A549 (cell line): ENCODE measurements around the gene TPM2. TPM values are rescaled to one million over a fixed set of nuclear protein-coding genes. Genes with fewer than 3 reads are reported as not detected.

Experiments used
- ATAC-seq, 2 experiments: fragments of 200-7000 bp in 1 of 2; fragments of >200 bp in 1 of 2; cut with Nextera tagmentation in 1 of 2; cut with Tn5 transposase in 1 of 2; 3 replicates each; pipeline versions ENCODE4 v1.8.0 to v1.9.1; 2018 to 2020; ENCODE audit warnings: mild to moderate bottlenecking in 1 of 2, moderate library complexity in 1 of 2
- CTCF ChIA-PET: fragments of 300-600 bp; sonication (Branson Sonifier 250); formaldehyde crosslinking; extraction: SDS; loops from one replicate; lab custom pipeline; 2021; ENCODE audit warnings: antibody characterized with exemption, inconsistent platforms; lab: Yijun Ruan, JAX
- POLR2A ChIA-PET: fragments of 350-600 bp; formaldehyde crosslinking; extraction: SDS; loops from one replicate; lab custom pipeline; 2021; ENCODE audit warnings: antibody characterized with exemption, inconsistent platforms; lab: Yijun Ruan, JAX
- DNase-seq, 2 experiments: peaks; one replicate each; pipeline versions ENCODE4 v3.0.0 to v3.0.0-alpha.2; 2011 to 2016; ENCODE audit warnings: low read depth in 1 of 2, low spot score in 1 of 2
- FAIRE-seq: peaks from 2 replicates; lab custom pipeline; 2011; peaks lifted over from hg19 to GRCh38; lab: Jason Lieb, UNC
- H3K27ac ChIP-seq, 2 experiments: fragments of >200 bp; sonication (Bioruptor Twin); formaldehyde crosslinking; 3 replicates each; pipeline ENCODE4 v1.5.1; 2016 to 2017
- H3K4me1 ChIP-seq: fragments of >200 bp; sonication (Bioruptor Twin); formaldehyde crosslinking; 3 replicates; pipeline ENCODE4 v1.6.1; 2016
- H3K4me2 ChIP-seq: fragments of >200 bp; sonication (Bioruptor Twin); formaldehyde crosslinking; 3 replicates; pipeline ENCODE4 v1.6.1; 2016
- H3K4me3 ChIP-seq: fragments of >200 bp; sonication (Bioruptor Twin); formaldehyde crosslinking; 3 replicates; pipeline ENCODE4 v1.5.1; 2016
- H3K9me3 ChIP-seq: fragments of >200 bp; sonication (Bioruptor Twin); formaldehyde crosslinking; 3 replicates; pipeline ENCODE4 v1.6.1; 2016
- ATOH8 ChIP-seq: fragments of 250-450 bp; sonication (Bioruptor Pico); IDR thresholded peaks from 2 replicates; pipeline ENCODE4 v1.5.0; 2020; ENCODE audit warnings: low read depth, mild to moderate bottlenecking, moderate library complexity
- BCL3 ChIP-seq: fragments of >200 bp; sonication (Bioruptor Twin); formaldehyde crosslinking; IDR thresholded peaks from 3 replicates; pipeline ENCODE4 v1.6.1; 2016
- BHLHE40 ChIP-seq: IDR thresholded peaks from 2 replicates; pipeline ENCODE4 v1.6.1; 2012; ENCODE audit warnings: low read depth, low read length, inconsistent platforms
- CEBPB ChIP-seq, 2 experiments: fragments of >200 bp in 1 of 2; sonication (Bioruptor Twin) in 1 of 2; formaldehyde crosslinking in 1 of 2; IDR thresholded peaks; 2 replicates each; pipeline ENCODE4 v1.6.1; 2012 to 2016
- EHF ChIP-seq: fragments of 250-450 bp; sonication (Bioruptor Pico); IDR thresholded peaks from 2 replicates; pipeline ENCODE4 v1.5.0; 2020; ENCODE audit warnings: mild to moderate bottlenecking
- ELK1 ChIP-seq: fragments of 150-350 bp; IDR thresholded peaks from 2 replicates; pipeline ENCODE4 v1.6.1; 2014; ENCODE audit warnings: low read depth, mild to moderate bottlenecking, low read length
- ESRRA ChIP-seq: fragments of 150-350 bp; IDR thresholded peaks from 2 replicates; pipeline ENCODE4 v1.6.1; 2014; ENCODE audit warnings: mild to moderate bottlenecking, low read length, borderline replicate concordance
- GATA3 ChIP-seq: IDR thresholded peaks from 2 replicates; pipeline ENCODE4 v1.6.1; 2012; ENCODE audit warnings: borderline replicate concordance
- HEYL ChIP-seq: fragments of 250-450 bp; sonication (Bioruptor Pico); IDR thresholded peaks from 2 replicates; pipeline ENCODE4 v1.8.0; 2021; ENCODE audit warnings: mild to moderate bottlenecking, moderate library complexity
- HOXA7 ChIP-seq: fragments of 250-450 bp; sonication (Bioruptor Pico); IDR thresholded peaks from 2 replicates; pipeline ENCODE4 v1.5.0; 2020; ENCODE audit warnings: mild to moderate bottlenecking, moderate library complexity
- JUNB ChIP-seq: fragments of >200 bp; sonication (Bioruptor Twin); formaldehyde crosslinking; IDR thresholded peaks from 2 replicates; pipeline ENCODE4 v1.6.1; 2016
- KDM1A ChIP-seq: fragments of 200-600 bp; sonication (generic); IDR thresholded peaks from 2 replicates; pipeline ENCODE4 v1.6.1; 2016; ENCODE audit warnings: low read depth, mild to moderate bottlenecking
- KDM5A ChIP-seq: fragments of 200-600 bp; sonication (generic); IDR thresholded peaks from 2 replicates; pipeline ENCODE4 v1.6.1; 2016; ENCODE audit warnings: antibody characterized with exemption, mild to moderate bottlenecking
- MAFK ChIP-seq: fragments of 450-650 bp; IDR thresholded peaks from 2 replicates; pipeline ENCODE4 v1.6.1; 2014; ENCODE audit not compliant: partially characterized antibody
- MAZ ChIP-seq: fragments of 150-350 bp; IDR thresholded peaks from 2 replicates; pipeline ENCODE4 v1.6.1; 2014; ENCODE audit warnings: antibody characterized with exemption, low read depth, low read length, borderline replicate concordance
- MYC ChIP-seq: IDR thresholded peaks from 2 replicates; pipeline ENCODE4 v1.6.1; 2012; ENCODE audit warnings: mild to moderate bottlenecking, inconsistent platforms, low read length, improper control_type of control experiment, borderline replicate concordance
- NPAS2 ChIP-seq: fragments of 250-450 bp; sonication (Bioruptor Pico); IDR thresholded peaks from 2 replicates; pipeline ENCODE4 v1.8.0; 2022; ENCODE audit warnings: mild to moderate bottlenecking, moderate library complexity, borderline replicate concordance
- PHF8 ChIP-seq: fragments of 200-600 bp; sonication (generic); IDR thresholded peaks from 2 replicates; pipeline ENCODE4 v1.6.1; 2016; ENCODE audit warnings: low read depth, mild to moderate bottlenecking, antibody characterized with exemption, moderate library complexity, borderline replicate concordance
- POLR2A ChIP-seq: IDR thresholded peaks from 2 replicates; pipeline ENCODE4 v1.6.1; 2012; ENCODE audit warnings: mild to moderate bottlenecking, low read length
- POLR2AphosphoS2 ChIP-seq: conservative IDR thresholded peaks from 2 replicates; pipeline ENCODE4 v1.6.1; 2012; ENCODE audit warnings: low read length, improper control_type of control experiment, inconsistent platforms
- RAD21 ChIP-seq, 2 experiments: fragments of >200 bp in 1 of 2; sonication (Bioruptor Twin) in 1 of 2; formaldehyde crosslinking in 1 of 2; IDR thresholded peaks in 1 of 2; conservative IDR thresholded peaks in 1 of 2; 2 replicates in 1 of 2; 3 replicates in 1 of 2; pipeline ENCODE4 v1.6.1; 2012 to 2018; ENCODE audit warnings: inconsistent platforms in 1 of 2
- RARB ChIP-seq: fragments of 250-450 bp; sonication (Bioruptor Pico); IDR thresholded peaks from 2 replicates; pipeline ENCODE4 v1.8.0; 2021; ENCODE audit warnings: mild to moderate bottlenecking, moderate library complexity
- REST ChIP-seq: fragments of 200-600 bp; sonication (generic); IDR thresholded peaks from 2 replicates; pipeline ENCODE4 v1.6.1; 2016; ENCODE audit warnings: antibody characterized with exemption, mild to moderate bottlenecking, moderate library complexity
- SMC3 ChIP-seq: fragments of >200 bp; sonication (Bioruptor Twin); formaldehyde crosslinking; IDR thresholded peaks from 3 replicates; pipeline ENCODE4 v1.6.1; 2018; ENCODE audit warnings: inconsistent platforms
- TFCP2L1 ChIP-seq: fragments of 250-450 bp; sonication (Bioruptor Pico); IDR thresholded peaks from 2 replicates; pipeline ENCODE4 v1.5.0; 2021; ENCODE audit warnings: mild to moderate bottlenecking
- ZC3H11A ChIP-seq: fragments of 450-650 bp; IDR thresholded peaks from 2 replicates; pipeline ENCODE4 v1.6.1; 2014; ENCODE audit warnings: antibody characterized with exemption, mild to moderate bottlenecking
- ZNF302 ChIP-seq: fragments of 250-450 bp; sonication (Bioruptor Pico); IDR thresholded peaks from 2 replicates; pipeline ENCODE4 v1.9.0; 2021; ENCODE audit warnings: inconsistent platforms, mild to moderate bottlenecking, moderate library complexity
- WGBS: methylation state at CpG from one replicate; pipeline ENCODE4 v1.1.6; 2017; ENCODE audit errors: missing lambda C conversion rate; 5-methylcytosine and 5-hydroxymethylcytosine counted together
- polyA plus RNA-seq, 4 experiments: library from polyadenylated mRNA; depleted of rRNA in 3 of 4; stranded (reverse); fragments of >200 nt; fragmentation: RNase III in 1 of 4; extraction: RNeasy Plus Mini Kit Qiagen cat#74134 plus additional on column Dnase treatment in 1 of 4; gene quantifications; 2 replicates in 3 of 4; 3 replicates in 1 of 4; pipeline ENCODE4 v1.2.3, GENCODE V29; 2011 to 2017

TPM2 gene
- polyA plus RNA-seq, 2 of the 4 experiments (the other 2 are of a cell fraction), result 281 to 956 TPM

- Histone ChIP-seq H3K4me1 (peaks cover 14% of the 10 kb centered on the region), H3K4me2 (no peak overlapping the region), H3K27ac (no peak overlapping the region), H3K9me3 (no peaks in the 10 kb centered on the region), H3K4me3 (no peak overlapping the region)
- WGBS, result 88% methylated on average over 4 of the region's 5 CpGs
- no peak for FAIRE-seq
- DNase-seq, result no peak
- ChIA-PET CTCF (interaction anchor here (0.9 to 32.5 kb wide), 6 partner anchors 8 to 87 kb away, joined by 3 to 758 read pairs (median 67); partner anchors contain the start of genes ARHGEF39, CA9, CCDC107 and CREB3), POLR2A (no interaction called here)
- ATAC-seq, result no peak
- TF ChIP-seq GATA3 (no peak), PHF8 (no peak), HEYL (CRISPR knock-in tag) (no peak), KDM5A (no peak), MAZ (no peak), SMC3 (no peak), HOXA7 (CRISPR knock-in tag) (no peak), JUNB (no peak), MAFK (no peak), TFCP2L1 (CRISPR knock-in tag) (no peak), EHF (CRISPR knock-in tag) (no peak), ZNF302 (CRISPR knock-in tag) (no peak), BCL3 (no peak)
These were observed 8.5 kb upstream of the TPM2 start for GRCh38 chr9:35698231-35698630.

- TF ChIP-seq ATOH8 (CRISPR knock-in tag), result no peak
- TF ChIP-seq REST, result no peak
- no peak for TF ChIP-seq MYC
- TF ChIP-seq CEBPB (IDR thresholded peaks at IDR 0.05), result no peak
- no peak for TF ChIP-seq NPAS2 (CRISPR knock-in tag)
- TF ChIP-seq POLR2AphosphoS2, result no peak
- no peak for TF ChIP-seq HOXA7 (CRISPR knock-in tag)
- TF ChIP-seq POLR2A, result no peak
- TF ChIP-seq ESRRA, result no peak
- TF ChIP-seq ZC3H11A, result no peak
- no peak for TF ChIP-seq EHF (CRISPR knock-in tag)
- no peak for TF ChIP-seq BHLHE40
- no peak for TF ChIP-seq RAD21 (conservative IDR thresholded peaks at IDR 0.05 in 1 of 2, IDR thresholded peaks at IDR 0.05 in 1 of 2)
- no peak for TF ChIP-seq ELK1
- TF ChIP-seq RARB (CRISPR knock-in tag), result no peak
- TF ChIP-seq KDM1A, result no peak
- ChIA-PET CTCF (interaction anchor here (1.1 to 32.5 kb wide), 13 partner anchors 12 to 214 kb away, joined by 3 to 758 read pairs (median 9); partner anchors contain the start of genes ARHGEF39, CA9, CCDC107 and CREB3), POLR2A (interaction anchor here (1.2 to 1.5 kb wide), 2 partner anchors 9 to 28 kb away, joined by 3 to 5 read pairs; no protein-coding TSS in a partner anchor)
- ATAC-seq (no peak), DNase-seq (no peak), FAIRE-seq (no peak)
- Histone ChIP-seq H3K9me3 (no peaks in the 10 kb centered on the region), H3K27ac (no peak overlapping the region; a peak in 1 of 6 replicates), H3K4me3 (no peak overlapping the region), H3K4me2 (no peak overlapping the region), H3K4me1 (peaks cover 14% of the 10 kb centered on the region)
- 93% methylated on average over 14 of the region's 14 CpGs for WGBS
These were observed 7.8 kb upstream of the TPM2 start for GRCh38 chr9:35697486-35697885.
